Nephron (organoid): ENCODE measurements around the gene NOP16.

Experiments used
- H3K27ac Mint-ChIP-seq, 3 experiments: 2 replicates each; pipeline ENCODE4 v1.8.0; 2020; ENCODE audit warnings: mixed read lengths in 3 of 3, mild to moderate bottlenecking in 2 of 3, moderate library complexity in 1 of 3
- H3K27me3 Mint-ChIP-seq: 2 replicates; pipeline ENCODE4 v1.8.0; 2021; ENCODE audit warnings: low read depth, mild to moderate bottlenecking, moderate library complexity, mixed read lengths
- H3K36me3 Mint-ChIP-seq: 2 replicates; pipeline ENCODE4 v1.8.0; 2020; ENCODE audit warnings: low read depth, mixed read lengths
- H3K4me1 Mint-ChIP-seq: 2 replicates; pipeline ENCODE4 v1.8.0; 2020; ENCODE audit warnings: mixed read lengths
- H3K4me3 Mint-ChIP-seq, 3 experiments: 2 replicates each; pipeline ENCODE4 v1.8.0; 2020; ENCODE audit warnings: mild to moderate bottlenecking in 3 of 3, mixed read lengths in 3 of 3, moderate library complexity in 2 of 3
- H3K9me3 Mint-ChIP-seq: 2 replicates; pipeline ENCODE4 v1.8.0; 2020; ENCODE audit warnings: mixed read lengths
- TF ChIP-seq, protein P1 (sequence below), 3 experiments: fragments of 200-600 bp; sonication (generic); IDR thresholded peaks; one replicate each; pipeline ENCODE4 v1.5.0; 2021; ENCODE audit warnings: antibody characterized with exemption in 3 of 3; ENCODE audit not compliant: unreplicated experiment in 3 of 3

Gene NOP16

DNA sequence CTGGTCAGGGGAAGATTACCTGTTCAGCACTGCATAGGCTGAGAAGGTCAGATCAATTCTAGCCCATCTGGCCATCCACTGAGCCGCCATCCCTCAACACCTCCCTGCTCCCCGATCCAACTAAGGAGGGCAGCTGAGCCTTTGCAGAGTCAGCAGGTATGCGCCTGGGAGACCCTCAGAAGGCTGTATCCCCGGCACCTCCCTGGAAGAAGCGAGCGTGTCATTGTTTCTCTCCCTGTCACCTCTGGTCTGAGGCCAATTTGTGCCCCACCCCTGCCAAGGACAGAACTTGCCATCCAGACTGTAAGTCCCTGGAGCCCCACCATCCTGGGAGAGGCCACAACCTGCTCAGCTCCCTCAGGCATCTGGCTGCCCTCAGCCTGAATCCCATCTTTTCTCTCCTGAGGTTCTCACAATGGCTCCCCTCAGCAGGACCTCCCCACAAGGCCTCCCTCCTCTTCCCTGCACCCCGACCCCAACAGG lies 25.4 kb upstream of the NOP16 start:
- H3K27me3 Mint-ChIP-seq: peaks cover 6% of the 10 kb centered on the region
- H3K27ac Mint-ChIP-seq: no peak overlapping the region
- H3K9me3 Mint-ChIP-seq: no peaks in the 10 kb centered on the region
- TF ChIP-seq, protein P1, sequence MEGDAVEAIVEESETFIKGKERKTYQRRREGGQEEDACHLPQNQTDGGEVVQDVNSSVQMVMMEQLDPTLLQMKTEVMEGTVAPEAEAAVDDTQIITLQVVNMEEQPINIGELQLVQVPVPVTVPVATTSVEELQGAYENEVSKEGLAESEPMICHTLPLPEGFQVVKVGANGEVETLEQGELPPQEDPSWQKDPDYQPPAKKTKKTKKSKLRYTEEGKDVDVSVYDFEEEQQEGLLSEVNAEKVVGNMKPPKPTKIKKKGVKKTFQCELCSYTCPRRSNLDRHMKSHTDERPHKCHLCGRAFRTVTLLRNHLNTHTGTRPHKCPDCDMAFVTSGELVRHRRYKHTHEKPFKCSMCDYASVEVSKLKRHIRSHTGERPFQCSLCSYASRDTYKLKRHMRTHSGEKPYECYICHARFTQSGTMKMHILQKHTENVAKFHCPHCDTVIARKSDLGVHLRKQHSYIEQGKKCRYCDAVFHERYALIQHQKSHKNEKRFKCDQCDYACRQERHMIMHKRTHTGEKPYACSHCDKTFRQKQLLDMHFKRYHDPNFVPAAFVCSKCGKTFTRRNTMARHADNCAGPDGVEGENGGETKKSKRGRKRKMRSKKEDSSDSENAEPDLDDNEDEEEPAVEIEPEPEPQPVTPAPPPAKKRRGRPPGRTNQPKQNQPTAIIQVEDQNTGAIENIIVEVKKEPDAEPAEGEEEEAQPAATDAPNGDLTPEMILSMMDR (IDR thresholded peaks at IDR 0.05; ENCODE audit: unreplicated experiment in 3 of 3): no peak
- peaks cover 6% of the 10 kb centered on the region for H3K36me3 Mint-ChIP-seq
- H3K4me3 Mint-ChIP-seq: peak overlapping the region in 1 of 3 experiments; percentile 14
- peaks cover 13% of the 10 kb centered on the region for H3K4me1 Mint-ChIP-seq

DNA sequence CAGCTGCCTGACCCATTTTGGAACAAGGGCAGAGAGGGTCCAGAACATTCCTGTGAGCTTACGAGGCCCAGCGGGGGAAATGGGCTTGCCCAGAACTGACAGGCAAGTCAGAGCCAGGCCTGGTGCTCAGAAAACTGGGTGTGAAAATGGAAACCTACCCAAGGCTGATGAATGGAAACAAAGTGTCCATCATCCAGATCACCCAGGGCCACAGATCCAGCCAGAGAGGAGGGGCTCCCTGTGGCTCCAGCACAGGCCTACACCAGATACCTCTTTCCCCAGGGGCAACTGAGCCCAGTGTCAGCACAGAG lies 24.8 kb upstream of the NOP16 start:
- H3K9me3 Mint-ChIP-seq: no peaks in the 10 kb centered on the region
- TF ChIP-seq, protein P1 (IDR thresholded peaks at IDR 0.05; ENCODE audit: unreplicated experiment in 3 of 3): no peak
- H3K27ac Mint-ChIP-seq: no peak overlapping the region
- H3K27me3 Mint-ChIP-seq: peaks cover 4% of the 10 kb centered on the region
- peaks cover 13% of the 10 kb centered on the region for H3K4me1 Mint-ChIP-seq
- peak overlapping the region in 2 of 3 experiments; percentile 27 to 33 for H3K4me3 Mint-ChIP-seq
- peaks cover 6% of the 10 kb centered on the region for H3K36me3 Mint-ChIP-seq

DNA sequence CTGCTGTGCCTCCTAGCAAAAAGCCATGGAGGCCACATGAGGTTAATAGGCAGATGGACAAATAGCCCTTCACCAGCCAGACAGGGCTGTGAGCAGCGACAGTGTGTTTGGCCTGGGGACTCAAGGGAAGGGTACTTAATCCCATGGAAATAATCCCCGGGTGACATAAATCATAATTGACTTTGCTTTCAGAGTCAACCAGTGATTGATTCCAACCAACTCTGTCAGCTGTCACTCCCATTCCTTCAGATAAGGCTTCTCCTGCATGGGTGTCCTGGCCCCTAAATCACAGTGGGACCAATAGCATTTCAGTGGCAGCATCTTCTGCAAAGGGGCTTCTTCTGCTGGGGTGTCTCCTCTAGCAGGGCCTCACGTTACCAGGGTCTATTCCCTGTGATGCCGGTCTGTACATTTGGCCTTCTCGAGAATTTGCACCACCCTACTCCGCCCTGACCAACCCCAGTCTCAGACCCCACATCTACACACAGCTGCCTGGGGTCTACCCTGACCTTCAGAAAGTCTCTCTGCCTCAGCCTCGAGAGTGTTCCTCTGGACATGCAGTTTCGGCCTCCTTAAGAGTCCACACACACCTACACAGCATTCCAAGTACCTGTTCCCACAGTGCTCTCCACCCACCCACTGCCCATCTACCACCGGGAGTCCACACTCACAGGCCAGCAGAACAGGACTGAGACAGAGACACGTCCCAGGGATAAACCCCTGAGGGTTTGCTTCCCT lies 24.3 kb upstream of the NOP16 start:
- Mint-ChIP-seq H3K27ac (peak overlapping the region in 1 of 3 experiments; percentile 28), H3K36me3 (peaks cover 9% of the 10 kb centered on the region), H3K9me3 (no peaks in the 10 kb centered on the region), H3K27me3 (no peaks in the 10 kb centered on the region), H3K4me3 (peak overlapping the region; percentile 27 to 33 (median 27)), H3K4me1 (peaks cover 13% of the 10 kb centered on the region)
- TF ChIP-seq, protein P1 (IDR thresholded peaks at IDR 0.05; ENCODE audit: unreplicated experiment in 3 of 3): no peak

DNA sequence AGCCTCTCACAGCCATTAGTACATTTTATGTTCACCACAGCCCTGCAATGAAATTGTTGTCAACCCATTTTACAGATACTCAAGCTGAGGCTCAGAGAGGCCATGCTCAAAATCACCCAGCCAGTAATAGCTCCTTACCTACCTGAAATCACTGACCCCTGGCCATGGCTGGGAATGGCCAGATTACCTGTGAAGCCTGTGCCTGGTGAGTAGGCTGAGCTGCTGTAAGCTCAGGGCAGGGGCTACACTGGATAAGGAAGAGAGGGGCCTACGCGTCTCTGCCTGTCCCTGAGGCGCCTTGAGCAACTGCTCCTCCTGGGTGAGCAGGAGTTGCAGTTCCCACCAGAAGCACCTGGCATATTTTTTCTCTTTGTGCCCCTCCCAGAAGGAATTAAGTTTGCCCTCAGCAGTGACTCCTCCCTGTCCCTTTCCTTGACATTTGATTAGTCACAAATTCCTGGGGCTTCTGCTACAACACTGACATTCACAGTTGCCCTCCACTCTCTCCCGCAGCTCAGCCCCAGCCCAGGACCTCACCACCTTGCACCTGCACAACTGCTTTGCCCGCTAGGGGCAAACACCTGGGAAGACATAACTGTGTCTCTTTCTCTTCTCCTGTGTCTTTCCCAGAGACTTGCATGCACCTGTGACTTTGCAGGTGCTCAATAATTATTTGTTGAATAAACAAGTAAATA lies 22.2 kb upstream of the NOP16 start:
- H3K27ac Mint-ChIP-seq: no peak overlapping the region
- no peaks in the 10 kb centered on the region for H3K9me3 Mint-ChIP-seq
- H3K4me3 Mint-ChIP-seq: no peak overlapping the region
- no peaks in the 10 kb centered on the region for H3K27me3 Mint-ChIP-seq
- TF ChIP-seq, protein P1 (IDR thresholded peaks at IDR 0.05; ENCODE audit: unreplicated experiment in 3 of 3): no peak
- peaks cover 11% of the 10 kb centered on the region for H3K36me3 Mint-ChIP-seq
- H3K4me1 Mint-ChIP-seq: peaks cover 12% of the 10 kb centered on the region

DNA sequence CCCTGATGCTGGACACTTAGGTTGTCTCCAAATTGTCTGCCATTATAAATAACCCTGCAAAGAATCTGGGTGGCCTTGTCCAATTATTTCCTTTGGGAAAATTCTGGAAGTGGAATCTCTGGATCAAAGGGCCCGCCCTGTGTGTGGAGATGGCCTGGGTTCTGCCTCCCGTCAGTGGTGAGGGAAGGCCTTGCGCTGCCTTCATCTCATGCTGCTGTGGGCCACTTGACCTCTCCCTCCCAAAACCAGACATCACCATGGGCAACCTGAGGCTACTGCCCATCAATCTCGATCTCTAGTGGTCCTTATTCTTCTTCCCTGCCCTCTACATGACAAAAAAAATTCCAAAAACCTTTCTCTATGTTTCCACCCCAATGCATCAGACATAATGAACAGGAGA lies 21.4 kb upstream of the NOP16 start:
- no peak overlapping the region for H3K4me3 Mint-ChIP-seq
- H3K27me3 Mint-ChIP-seq: no peaks in the 10 kb centered on the region
- TF ChIP-seq, protein P1 (IDR thresholded peaks at IDR 0.05; ENCODE audit: unreplicated experiment in 3 of 3): no peak
- H3K9me3 Mint-ChIP-seq: no peaks in the 10 kb centered on the region
- no peak overlapping the region for H3K27ac Mint-ChIP-seq
- H3K4me1 Mint-ChIP-seq: peaks cover 3% of the 10 kb centered on the region
- H3K36me3 Mint-ChIP-seq: peaks cover 11% of the 10 kb centered on the region
